ENCODE measurements around the gene FGD3.

The FGD3 gene

GRCh38 chr9:93031629-93032430, 84.5 kb downstream of the FGD3 start:
- no peak for DNase-seq (ENCODE audit: low read depth)

GRCh38 chr9:93032545-93032944, 85.2 kb downstream of the FGD3 start:
- no peak for DNase-seq (ENCODE audit: low read depth)

- no peak for DNase-seq (ENCODE audit: low read depth)
These were observed 86.2 kb downstream of the FGD3 start for GRCh38 chr9:93033531-93033930.

GRCh38 chr9:93035106-93035660, 87.9 kb downstream of the FGD3 start:
- no peak for DNase-seq (ENCODE audit: low read depth)

- no peak for DNase-seq (ENCODE audit: low read depth)
These were observed 88.6 kb downstream of the FGD3 start for GRCh38 chr9:93035821-93036351.

- DNase-seq (ENCODE audit: low read depth) = no peak
These were observed 89.7 kb downstream of the FGD3 start for GRCh38 chr9:93036887-93037475.

GRCh38 chr9:93037476-93037971, 90.2 kb downstream of the FGD3 start:
- DNase-seq (ENCODE audit: low read depth) = no peak

GRCh38 chr9:93038918-93039317, 91.6 kb downstream of the FGD3 start:
- no peak for DNase-seq (ENCODE audit: low read depth)

- DNase-seq (ENCODE audit: low read depth) = no peak
These were observed 92.1 kb downstream of the FGD3 start for GRCh38 chr9:93039456-93039855.

GRCh38 chr9:93039976-93040375, 92.7 kb downstream of the FGD3 start:
- DNase-seq (ENCODE audit: low read depth) = no peak

- no peak for DNase-seq (ENCODE audit: low read depth)
These were observed 93.1 kb downstream of the FGD3 start for GRCh38 chr9:93040409-93040808.

GRCh38 chr9:93041108-93041802, 93.9 kb downstream of the FGD3 start:
- no peak for DNase-seq (ENCODE audit: low read depth)

GRCh38 chr9:93043122-93043521, 95.8 kb downstream of the FGD3 start:
- DNase-seq (ENCODE audit: low read depth) = no peak

- no peak for DNase-seq (ENCODE audit: low read depth)
These were observed 98.2 kb downstream of the FGD3 start for GRCh38 chr9:93045521-93045920.

GRCh38 chr9:93048566-93049448, 101.5 kb downstream of the FGD3 start:
- DNase-seq (ENCODE audit: low read depth) = no peak

- DNase-seq (ENCODE audit: low read depth) = no peak
These were observed 102.2 kb downstream of the FGD3 start for GRCh38 chr9:93049491-93049890.

GRCh38 chr9:93050231-93050630, 102.9 kb downstream of the FGD3 start:
- DNase-seq (ENCODE audit: low read depth) = no peak

- DNase-seq (ENCODE audit: low read depth) = no peak
These were observed 104.4 kb downstream of the FGD3 start for GRCh38 chr9:93051680-93052089.

GRCh38 chr9:93052791-93053540, 105.6 kb downstream of the FGD3 start:
- no peak for DNase-seq (ENCODE audit: low read depth)

- no peak for DNase-seq (ENCODE audit: low read depth)
These were observed 106.5 kb downstream of the FGD3 start for GRCh38 chr9:93053781-93054331.
